SHP77 treated with DMSO at 0.1 percent for 48 hours (cell line): ENCODE measurements around the gene ANKRD1.
"Not testable (repeated sequence)": the region's sequence is repeated elsewhere in the genome, so short reads cannot be mapped to it uniquely, and the experiment has no call there.

Experiments used
- DNase-seq: peaks from one replicate; lab custom pipeline; 2025; lab: John Stamatoyannopoulos, UW

ANKRD1 gene

DNA sequence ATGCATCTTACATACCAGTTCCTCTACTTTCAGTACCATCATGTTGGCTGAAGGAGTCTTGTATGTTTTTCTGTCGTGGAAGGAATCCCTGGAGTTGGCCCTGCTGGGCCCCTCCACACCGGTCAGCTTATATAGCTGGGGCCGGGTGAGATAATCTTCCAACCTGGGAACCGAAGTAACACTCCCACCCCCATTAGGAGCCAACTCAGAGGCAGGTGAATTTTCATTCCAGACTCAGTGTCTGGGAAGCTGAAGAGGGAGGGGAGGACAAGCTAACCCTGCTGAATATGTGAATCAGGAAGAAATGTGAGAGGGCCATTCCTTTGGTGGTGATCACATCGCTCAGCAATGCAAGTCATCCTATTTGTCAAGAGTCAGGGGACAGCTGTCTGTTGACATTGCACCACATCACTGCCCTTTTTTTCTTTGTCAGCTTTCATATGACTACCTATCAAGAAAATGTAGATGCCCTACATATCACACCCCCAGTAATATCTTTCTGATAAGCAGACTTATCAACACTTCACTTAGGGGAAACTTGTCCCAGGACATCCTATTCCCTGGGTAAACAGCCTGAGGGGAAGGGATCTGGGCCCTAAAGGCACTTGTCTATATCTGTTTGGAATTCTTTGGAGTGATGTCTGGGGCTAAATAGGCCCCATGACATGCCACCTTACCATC is at the start of gene ANKRD1:
ANKRD1 (minus strand) TSS at position 102 of the 681 bp plus-strand sequence; CDS start at position 42, 60 bp downstream.
- DNase-seq: no peak

GRCh38 chr10:90969947-90970673 is 49.2 kb upstream of the ANKRD1 start:
- DNase-seq: no peak

DNA sequence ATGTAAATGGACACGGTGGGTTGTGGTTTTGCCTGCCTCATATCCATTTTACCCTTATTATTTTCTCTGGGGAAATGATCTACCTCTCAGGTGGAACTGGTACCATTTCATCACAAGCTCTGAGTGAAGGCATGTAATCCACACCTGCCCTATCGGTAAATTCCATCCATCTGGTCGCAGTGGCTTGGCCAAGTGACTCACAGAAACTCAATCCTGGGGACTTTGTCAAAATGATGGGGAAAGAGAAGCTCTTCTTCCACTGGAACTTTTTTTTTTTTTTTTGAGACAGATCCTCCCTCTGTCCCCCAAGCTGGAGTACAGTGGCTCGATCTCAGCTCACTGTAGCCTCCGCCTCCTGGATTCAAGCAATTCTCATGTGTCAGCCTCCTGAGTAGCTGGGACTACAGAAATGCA is 48.2 kb upstream of the ANKRD1 start:
- DNase-seq: no peak

DNA sequence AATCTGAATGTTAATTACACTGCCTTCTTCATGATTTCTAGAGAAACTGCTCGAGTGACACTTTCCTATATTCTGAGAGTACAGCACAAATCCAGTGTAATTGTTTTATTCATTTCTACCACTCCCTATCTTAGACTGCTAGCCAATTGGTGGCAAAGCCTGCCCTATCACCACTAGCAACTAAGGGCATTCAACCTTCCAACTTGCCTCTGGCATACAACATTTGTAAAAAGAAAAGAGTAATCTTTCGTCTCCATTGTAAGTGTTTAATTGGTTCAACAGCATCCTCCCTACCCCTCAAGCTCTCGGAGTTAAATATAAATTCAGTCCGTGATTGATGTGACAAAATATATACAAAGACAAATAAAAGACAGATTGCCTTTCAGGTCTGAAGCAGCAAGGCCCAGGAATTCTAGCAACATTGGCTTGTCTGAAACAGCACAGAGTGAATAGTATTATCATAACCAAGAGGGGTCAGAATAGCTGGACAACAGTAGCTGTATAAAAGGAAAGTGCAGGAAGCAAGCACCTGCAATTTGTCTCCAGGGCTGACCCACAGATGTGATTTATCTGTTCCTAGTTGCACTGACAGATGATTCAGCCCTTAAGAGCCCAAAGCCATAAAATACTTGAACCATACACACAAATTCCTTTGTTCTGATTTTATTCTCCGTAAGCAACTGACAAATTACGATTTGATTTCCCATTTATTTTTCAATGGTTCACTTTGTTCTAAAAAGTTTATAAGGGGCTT is 47.6 kb upstream of the ANKRD1 start:
- DNase-seq: no peak

GRCh38 chr10:90967865-90968264 is 47.0 kb upstream of the ANKRD1 start:
- DNase-seq: no peak

DNA sequence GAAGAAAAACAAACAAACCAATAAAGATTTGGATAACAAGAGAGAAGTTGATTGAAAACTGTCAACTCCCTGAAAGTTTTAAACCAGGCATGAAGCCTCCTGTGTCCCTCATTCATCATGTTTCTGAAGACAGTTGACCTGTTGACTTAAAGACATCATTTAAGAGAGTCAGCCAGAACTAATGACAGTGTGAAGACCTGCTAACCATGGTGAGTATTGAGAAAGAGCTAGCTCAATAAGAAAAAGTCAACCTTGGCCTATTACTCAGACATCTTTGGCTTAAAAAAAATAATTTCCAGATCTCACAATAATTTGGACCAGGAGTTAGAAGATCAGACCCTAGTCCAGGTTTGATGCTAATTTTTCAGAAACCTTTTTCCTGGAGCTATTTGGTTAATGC is 45.3 kb upstream of the ANKRD1 start:
- no peak for DNase-seq

GRCh38 chr10:90965720-90966119 is 44.8 kb upstream of the ANKRD1 start:
- no peak for DNase-seq

DNA sequence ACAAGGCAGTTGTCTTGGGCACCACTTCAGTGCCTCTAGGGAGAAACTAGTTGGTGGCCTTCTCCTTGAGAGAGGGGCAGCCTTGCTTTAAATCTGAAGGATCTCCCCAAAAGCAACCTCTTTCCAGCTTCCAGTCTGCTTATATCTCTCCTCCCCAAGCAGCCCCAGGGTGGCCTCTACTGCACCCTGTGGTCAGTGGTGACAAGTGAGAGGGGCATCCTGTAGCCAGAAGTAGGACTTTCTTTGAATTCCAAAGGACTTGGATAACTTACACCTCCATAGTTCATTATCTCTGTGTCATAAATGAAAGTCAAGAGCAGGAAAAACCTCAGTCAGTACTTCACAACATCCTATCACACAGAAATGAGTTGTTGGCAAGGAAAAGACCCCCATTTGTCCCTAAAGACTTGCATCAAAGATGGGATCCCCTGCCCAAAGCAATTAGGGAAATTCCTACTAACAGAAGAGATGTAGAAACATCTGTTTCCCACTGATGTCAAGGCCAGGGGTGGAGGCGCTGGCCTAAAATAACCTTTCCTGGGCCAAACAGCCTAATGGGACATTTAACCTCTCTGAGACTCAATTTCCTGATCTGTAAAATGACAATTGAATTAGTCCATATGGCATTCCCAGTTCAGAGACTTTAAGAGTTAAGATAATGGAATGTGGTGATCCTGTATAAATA is 44.0 kb upstream of the ANKRD1 start:
- no peak for DNase-seq

GRCh38 chr10:90963331-90963730 is 42.4 kb upstream of the ANKRD1 start:
- DNase-seq: no peak

GRCh38 chr10:90960355-90960814 is 39.5 kb upstream of the ANKRD1 start:
- DNase-seq: no peak

GRCh38 chr10:90959826-90960225 is 38.9 kb upstream of the ANKRD1 start:
- DNase-seq: no peak

DNA sequence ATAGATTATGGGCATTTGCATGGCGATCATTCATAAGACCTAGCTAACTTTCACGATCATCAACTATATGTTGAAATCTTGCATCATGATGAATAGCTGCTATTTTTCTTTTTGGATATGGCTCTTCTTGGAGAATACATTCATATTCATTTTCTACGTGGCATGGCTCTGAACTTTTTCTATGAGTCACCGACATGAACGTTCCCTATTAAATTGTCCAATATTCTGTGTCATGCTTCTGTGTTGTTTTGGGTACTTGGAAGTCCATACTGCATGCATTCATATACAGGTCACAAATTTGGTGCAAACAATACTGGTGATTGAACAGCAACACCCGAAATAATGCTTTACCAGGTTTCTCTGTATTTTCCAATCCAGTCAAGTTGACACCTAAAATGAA is 37.9 kb upstream of the ANKRD1 start:
- no peak for DNase-seq

GRCh38 chr10:90947030-90947960 is 26.4 kb upstream of the ANKRD1 start:
- DNase-seq: no peak

DNA sequence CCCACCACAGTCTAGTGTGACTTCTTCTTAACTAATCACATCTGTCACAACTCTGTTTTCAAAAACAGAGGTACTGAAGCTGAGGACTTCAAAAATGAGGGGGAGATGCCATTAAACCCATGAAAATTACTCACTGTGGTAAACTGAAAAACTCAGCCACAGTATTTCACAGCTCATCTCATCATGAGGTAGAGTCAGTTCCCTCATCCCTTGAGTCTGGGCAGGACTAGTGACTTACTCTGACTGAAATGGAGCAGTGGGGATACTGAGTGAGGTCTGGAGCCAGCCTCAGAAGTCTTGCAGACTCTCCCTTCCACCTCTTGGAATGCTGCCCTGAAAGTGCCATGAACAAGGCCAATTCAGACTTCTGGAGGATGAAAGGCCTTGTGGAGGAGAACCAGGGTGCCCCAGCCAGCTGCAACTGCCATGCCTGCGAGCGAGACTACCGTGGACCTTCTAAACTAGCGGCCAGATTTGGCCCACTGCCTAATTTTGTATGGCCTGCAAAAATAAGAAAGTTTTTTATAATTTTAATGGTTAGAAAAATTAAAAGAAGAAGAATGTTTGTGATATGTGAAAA is 24.7 kb upstream of the ANKRD1 start:
- DNase-seq: no peak

DNA sequence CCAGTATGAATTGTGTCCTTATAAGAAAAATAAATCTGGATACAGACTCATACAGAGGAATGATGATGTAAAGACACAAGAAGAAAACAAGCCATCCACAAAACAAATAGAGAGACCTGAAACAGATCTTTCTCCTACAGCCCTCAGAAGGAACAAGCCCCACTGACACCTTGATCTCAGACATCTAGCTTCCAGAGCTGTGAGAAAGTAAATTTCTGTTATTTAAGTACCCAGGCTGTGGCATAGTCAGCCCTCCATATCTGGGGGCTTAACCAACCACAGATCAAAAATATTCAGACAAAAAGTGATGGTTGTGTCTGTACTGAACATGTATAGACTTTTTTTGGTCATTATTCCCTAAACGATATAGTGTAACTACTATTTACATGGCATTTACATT is 23.9 kb upstream of the ANKRD1 start:
- no peak for DNase-seq

GRCh38 chr10:90942980-90943379 is 22.1 kb upstream of the ANKRD1 start:
- DNase-seq: not testable (repeated sequence)

DNA sequence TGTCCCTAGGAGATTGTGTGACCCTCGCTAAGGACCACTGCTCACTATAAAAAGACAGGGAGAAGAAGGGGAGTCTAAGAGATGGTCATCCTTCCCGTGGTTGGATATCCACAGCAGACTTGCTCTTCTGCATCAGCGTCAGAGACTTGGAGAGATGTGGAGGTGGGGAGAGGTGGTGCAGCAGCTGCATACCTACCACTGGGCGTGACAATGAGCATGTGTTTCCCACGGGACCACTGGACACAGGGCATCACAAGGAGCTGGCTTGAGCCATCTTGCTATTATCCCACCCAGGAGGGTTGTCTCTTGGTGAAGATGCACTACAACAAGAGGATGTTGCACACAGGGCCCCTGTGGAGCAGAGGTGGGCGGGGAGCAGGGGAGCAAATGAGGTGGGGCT is 18.8 kb upstream of the ANKRD1 start:
- no peak for DNase-seq

DNA sequence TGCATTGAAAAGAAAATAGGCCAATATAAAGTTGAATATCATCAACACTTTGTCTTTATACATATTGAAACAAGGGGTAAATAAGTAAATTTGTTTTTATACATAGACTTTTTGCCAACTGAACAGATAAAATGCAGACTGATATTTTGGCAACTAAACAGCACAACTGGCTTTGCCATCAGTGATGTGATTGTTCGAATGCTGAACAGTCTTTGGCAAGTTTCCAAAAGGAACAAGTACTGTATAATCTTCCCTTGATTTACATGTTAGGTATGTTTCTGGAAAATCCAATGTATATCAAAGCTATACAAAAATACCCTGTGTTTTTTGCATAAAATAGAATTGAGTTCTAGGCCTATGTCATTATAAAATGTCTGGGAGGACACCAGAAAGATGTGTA is 18.2 kb upstream of the ANKRD1 start:
- DNase-seq: no peak

DNA sequence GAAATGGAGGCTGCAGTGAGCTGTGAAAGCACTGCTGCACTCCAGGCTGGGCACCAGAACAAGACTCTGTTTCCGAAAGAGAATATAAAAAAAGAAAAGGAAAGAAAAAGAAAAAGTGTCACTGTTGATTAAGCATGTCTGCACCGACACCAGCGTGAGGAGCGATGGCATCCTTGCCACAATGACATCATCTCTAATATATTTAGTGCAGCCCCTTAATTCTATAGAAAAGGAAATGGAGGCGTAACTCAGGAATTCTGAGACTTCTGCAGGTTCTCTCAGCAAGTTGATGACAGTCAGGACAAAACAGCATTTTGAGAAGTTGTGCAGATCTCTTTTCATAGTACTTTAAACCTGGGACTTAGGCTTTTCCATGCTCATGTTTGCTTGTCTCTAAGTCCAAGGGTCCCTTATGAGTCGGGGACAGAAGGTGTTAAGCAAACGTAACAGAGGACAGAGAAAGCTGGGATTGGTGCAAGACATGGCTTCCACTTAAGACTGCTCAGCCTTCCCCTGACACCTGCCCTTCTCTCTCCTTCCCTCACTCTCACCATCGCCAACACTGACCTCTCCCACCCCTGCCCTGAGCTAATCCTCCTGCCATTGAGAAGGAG is 16.9 kb upstream of the ANKRD1 start:
- DNase-seq: no peak

DNA sequence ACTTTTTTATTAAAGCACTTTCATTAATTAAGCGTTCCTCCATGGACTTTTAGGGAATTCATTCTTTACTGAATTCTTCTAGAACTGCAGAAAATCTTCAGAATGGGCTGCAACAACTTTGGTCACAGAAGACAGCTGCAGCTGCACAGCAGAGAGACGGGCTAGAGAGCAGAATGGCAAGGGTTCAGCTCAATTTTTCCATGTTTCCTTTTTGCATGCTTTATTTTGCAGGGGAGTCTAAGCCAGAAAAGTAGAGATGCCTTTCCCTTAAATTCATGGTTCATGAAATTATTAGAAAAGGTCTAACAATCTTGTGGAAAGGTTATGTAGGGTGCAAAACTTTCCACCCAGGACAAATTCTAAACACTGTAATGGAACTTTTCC is 15.4 kb upstream of the ANKRD1 start:
- no peak for DNase-seq
